ENCODE measurements around the gene GPX8. TPM values are rescaled to one million over a fixed set of nuclear protein-coding genes. Genes with fewer than 3 reads are reported as not detected.

Gene GPX8
- total and polyA plus RNA-seq, 2 of the 13 experiments (the other 11 are each of a cell fraction or from before 2014, with no cell fraction given): 0.33 to 0.94 TPM

DNA sequence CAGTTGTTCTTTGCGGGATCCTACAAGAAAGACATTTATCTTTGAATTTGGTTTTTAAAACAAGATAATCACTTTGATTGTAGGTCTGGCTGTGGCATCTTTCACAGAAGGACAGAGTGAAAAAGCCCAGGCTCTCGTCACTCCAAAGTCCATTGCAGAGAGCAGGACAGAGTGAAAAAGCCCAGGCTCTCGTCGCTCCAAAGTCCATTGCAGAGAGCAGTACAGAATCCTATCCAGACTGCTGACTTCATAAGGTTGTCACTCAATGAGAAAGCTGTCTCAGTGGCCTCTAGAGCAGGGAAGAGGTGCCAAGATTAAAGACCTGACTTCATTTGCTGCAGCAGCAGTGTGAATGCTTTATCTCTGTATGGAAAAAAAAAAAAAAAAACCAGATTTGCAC, 16.3 kb upstream of the GPX8 start (continued):
- TF ChIP-seq HNF4G (IDR thresholded peaks at IDR 0.05; ENCODE audit: borderline replicate concordance, low read depth, low read length): peak; percentile 38
- TF ChIP-seq HNF4G (CRISPR knock-in tag; IDR thresholded peaks at IDR 0.05; ENCODE audit: borderline replicate concordance, low read depth): no peak; the same call in 1 of the 2 replicates

DNA sequence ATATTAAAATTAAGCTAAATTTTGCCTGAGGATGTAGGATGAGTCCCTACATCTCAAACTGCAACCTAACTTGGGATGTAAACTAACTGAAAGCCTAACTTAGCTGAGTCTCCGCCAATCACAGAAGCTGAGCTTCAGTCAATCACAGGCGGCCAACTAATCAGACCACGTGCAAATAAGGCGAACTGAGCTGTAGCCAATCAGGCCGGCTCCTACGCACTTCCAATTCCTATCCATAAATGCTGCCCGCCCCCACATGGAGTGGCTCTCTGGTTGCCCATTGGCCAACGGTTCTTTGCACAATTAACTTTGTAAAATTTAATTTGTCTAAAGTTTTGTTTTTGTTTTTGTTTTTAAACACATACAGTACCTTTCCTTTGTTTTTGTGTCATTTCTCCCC, 13.9 kb upstream of the GPX8 start:
- Histone ChIP-seq H3K9me3 (ENCODE audit: low read length) (no peaks in the 10 kb centered on the region), H3K27ac (ENCODE audit: extremely low read length, insufficient read depth, low read length) (no peak overlapping the region), H3K9ac (ENCODE audit: insufficient read depth, low read depth, low read length) (no peak overlapping the region), H3K4me2 (ENCODE audit: low read depth, low read length) (no peak overlapping the region), H3K4me1 (ENCODE audit: insufficient read depth, low read length) (no peaks in the 10 kb centered on the region), H3K79me2 (ENCODE audit: insufficient read depth, low read length) (no peaks in the 10 kb centered on the region), H4K20me1 (ENCODE audit: insufficient read depth, low read length) (no peaks in the 10 kb centered on the region), H3K36me3 (replicated peaks in 1 of 2; ENCODE audit: control insufficient read depth in 1 of 2, insufficient read depth in 2 of 2, low read length in 2 of 2) (no peaks in the 10 kb centered on the region), H3K4me3 (replicated peaks in 1 of 3; ENCODE audit: insufficient read depth in 1 of 3, low read depth in 2 of 3, low read length in 3 of 3) (no peak overlapping the region), H3K27me3 (ENCODE audit: control insufficient read depth in 1 of 2, insufficient read depth in 2 of 2, low read length in 2 of 2) (peaks cover 1 to 4% of the 10 kb centered on the region in 2 experiments; a peak in 1 of 5 replicates), H2AFZ (ENCODE audit: low read length) (no peak overlapping the region)
- CTCF ChIA-PET (ENCODE audit: low intra/inter-chr PET ratio, low total read pairs): interaction anchor here (1.4 to 2.8 kb wide), 3 partner anchors 202 to 629 kb away, joined by 6 to 19 read pairs (median 9); partner anchors contain the start of gene SNX18
- intact Hi-C loops (cut with micrococcal nuclease; ENCODE audit: unreplicated experiment): loop anchor here (1.0 to 10.0 kb wide), 3 partner anchors 202 to 631 kb away; partner anchors contain the start of gene SNX18
- WGBS (ENCODE audit: low lambda C conversion rate): 49% methylated on average over 7 of the region's 8 CpGs
- no peak for TF ChIP-seq ARID2 (CRISPR knock-in tag; IDR thresholded peaks at IDR 0.05; ENCODE audit: borderline replicate concordance)
- TF ChIP-seq, protein P1, sequence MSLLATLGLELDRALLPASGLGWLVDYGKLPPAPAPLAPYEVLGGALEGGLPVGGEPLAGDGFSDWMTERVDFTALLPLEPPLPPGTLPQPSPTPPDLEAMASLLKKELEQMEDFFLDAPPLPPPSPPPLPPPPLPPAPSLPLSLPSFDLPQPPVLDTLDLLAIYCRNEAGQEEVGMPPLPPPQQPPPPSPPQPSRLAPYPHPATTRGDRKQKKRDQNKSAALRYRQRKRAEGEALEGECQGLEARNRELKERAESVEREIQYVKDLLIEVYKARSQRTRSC (CRISPR knock-in tag; IDR thresholded peaks at IDR 0.05; ENCODE audit: low read depth): no peak
- TF ChIP-seq, protein P2, sequence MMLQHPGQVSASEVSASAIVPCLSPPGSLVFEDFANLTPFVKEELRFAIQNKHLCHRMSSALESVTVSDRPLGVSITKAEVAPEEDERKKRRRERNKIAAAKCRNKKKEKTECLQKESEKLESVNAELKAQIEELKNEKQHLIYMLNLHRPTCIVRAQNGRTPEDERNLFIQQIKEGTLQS (CRISPR knock-in tag; IDR thresholded peaks at IDR 0.05): no peak
- no peak for TF ChIP-seq SP140L (CRISPR knock-in tag; IDR thresholded peaks at IDR 0.05; ENCODE audit: borderline replicate concordance)
- TF ChIP-seq NFIB (CRISPR knock-in tag; IDR thresholded peaks at IDR 0.05; ENCODE audit: borderline replicate concordance): no peak
- no peak for TF ChIP-seq SOX5 (CRISPR knock-in tag; IDR thresholded peaks at IDR 0.05; ENCODE audit: borderline replicate concordance)
- TF ChIP-seq, protein P3, sequence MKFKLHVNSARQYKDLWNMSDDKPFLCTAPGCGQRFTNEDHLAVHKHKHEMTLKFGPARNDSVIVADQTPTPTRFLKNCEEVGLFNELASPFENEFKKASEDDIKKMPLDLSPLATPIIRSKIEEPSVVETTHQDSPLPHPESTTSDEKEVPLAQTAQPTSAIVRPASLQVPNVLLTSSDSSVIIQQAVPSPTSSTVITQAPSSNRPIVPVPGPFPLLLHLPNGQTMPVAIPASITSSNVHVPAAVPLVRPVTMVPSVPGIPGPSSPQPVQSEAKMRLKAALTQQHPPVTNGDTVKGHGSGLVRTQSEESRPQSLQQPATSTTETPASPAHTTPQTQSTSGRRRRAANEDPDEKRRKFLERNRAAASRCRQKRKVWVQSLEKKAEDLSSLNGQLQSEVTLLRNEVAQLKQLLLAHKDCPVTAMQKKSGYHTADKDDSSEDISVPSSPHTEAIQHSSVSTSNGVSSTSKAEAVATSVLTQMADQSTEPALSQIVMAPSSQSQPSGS (CRISPR knock-in tag; IDR thresholded peaks at IDR 0.05): no peak
- TF ChIP-seq GPN1 (CRISPR knock-in tag; IDR thresholded peaks at IDR 0.05; ENCODE audit: borderline replicate concordance): no peak
- TF ChIP-seq, protein P4, sequence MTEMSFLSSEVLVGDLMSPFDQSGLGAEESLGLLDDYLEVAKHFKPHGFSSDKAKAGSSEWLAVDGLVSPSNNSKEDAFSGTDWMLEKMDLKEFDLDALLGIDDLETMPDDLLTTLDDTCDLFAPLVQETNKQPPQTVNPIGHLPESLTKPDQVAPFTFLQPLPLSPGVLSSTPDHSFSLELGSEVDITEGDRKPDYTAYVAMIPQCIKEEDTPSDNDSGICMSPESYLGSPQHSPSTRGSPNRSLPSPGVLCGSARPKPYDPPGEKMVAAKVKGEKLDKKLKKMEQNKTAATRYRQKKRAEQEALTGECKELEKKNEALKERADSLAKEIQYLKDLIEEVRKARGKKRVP (CRISPR knock-in tag; IDR thresholded peaks at IDR 0.05): no peak
- TF ChIP-seq, protein P5, sequence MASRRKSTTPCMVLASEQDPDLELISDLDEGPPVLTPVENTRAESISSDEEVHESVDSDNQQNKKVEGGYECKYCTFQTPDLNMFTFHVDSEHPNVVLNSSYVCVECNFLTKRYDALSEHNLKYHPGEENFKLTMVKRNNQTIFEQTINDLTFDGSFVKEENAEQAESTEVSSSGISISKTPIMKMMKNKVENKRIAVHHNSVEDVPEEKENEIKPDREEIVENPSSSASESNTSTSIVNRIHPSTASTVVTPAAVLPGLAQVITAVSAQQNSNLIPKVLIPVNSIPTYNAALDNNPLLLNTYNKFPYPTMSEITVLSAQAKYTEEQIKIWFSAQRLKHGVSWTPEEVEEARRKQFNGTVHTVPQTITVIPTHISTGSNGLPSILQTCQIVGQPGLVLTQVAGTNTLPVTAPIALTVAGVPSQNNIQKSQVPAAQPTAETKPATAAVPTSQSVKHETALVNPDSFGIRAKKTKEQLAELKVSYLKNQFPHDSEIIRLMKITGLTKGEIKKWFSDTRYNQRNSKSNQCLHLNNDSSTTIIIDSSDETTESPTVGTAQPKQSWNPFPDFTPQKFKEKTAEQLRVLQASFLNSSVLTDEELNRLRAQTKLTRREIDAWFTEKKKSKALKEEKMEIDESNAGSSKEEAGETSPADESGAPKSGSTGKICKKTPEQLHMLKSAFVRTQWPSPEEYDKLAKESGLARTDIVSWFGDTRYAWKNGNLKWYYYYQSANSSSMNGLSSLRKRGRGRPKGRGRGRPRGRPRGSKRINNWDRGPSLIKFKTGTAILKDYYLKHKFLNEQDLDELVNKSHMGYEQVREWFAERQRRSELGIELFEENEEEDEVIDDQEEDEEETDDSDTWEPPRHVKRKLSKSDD (CRISPR knock-in tag; IDR thresholded peaks at IDR 0.05; ENCODE audit: low read depth): no peak
- TF ChIP-seq PCBP2 (optimal IDR thresholded peaks at IDR 0.05; ENCODE audit: low read depth, low read length, poor library complexity, severe bottlenecking): no peak
- no peak for TF ChIP-seq FOXK2 (IDR thresholded peaks at IDR 0.05)
- in situ Hi-C loops (cut with HindIII; ENCODE audit: extremely low pct_ligation_motif_present, low pct_unique_long_range_greater_than_20kb): loop anchor here (10.0 kb wide), 1 partner anchor 201 kb away; no protein-coding TSS in a partner anchor
- DNase-seq (ENCODE audit: low spot score): no peak
- POLR2A ChIA-PET: no interaction called here
- no peak for ATAC-seq
- BruUV-seq (replicated peaks): no TSS peak
- FAIRE-seq: no peak

Data from HepG2 (cell line).